ENCODE results near the gene P2RY14. TPM values are rescaled to one million over a fixed set of nuclear protein-coding genes. Genes with fewer than 3 reads are reported as not detected.

Gene P2RY14
- total and polyA plus RNA-seq, 10 of the 15 experiments (the other 5 are each of a cell fraction or from before 2014, with no cell fraction given), result 0.06 to 0.37 (median 0.28) TPM; not detected in 7

DNA sequence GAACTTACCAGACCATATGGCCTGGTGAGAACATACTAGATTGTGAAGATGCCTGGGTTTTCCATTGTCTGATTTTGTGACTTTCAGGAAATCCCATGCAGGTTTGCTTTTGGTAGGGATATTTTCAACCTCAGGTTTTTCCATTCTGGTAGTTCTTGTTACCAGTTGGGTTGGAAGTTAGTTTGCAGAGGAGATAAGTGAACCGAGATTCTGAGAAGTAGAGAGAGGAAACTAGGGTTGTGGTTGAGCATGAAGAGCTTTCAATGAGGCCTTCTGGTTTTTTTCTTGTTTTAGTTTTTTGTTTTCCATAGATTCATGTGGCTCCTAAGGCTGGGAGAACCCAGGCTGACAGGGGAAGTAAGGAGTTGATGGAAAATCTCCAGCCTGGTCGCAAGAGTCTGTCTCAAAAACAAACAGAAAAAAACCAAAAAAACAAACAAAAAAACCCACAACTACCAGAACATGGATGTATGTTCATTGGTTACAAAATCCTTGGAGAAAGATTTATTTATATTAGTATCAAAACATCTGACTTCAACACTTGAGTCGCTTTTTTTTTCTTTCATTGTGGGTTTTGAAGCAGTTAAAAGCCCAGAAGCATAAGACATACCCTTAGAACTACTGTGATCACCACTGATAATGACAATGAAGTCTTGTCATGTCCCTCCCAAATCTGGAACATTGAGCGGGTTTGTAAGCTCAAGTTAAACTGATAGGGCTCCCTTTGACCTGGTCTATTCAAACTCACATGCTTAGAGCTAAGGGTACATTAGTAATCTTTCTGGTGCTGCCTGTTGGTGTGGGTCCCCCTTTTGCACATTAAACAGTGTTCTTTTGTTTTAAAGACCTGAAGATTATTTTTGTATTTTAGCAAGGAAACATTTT lies 78.5 kb downstream of the P2RY14 start (continued):
- TF ChIP-seq, protein P1, sequence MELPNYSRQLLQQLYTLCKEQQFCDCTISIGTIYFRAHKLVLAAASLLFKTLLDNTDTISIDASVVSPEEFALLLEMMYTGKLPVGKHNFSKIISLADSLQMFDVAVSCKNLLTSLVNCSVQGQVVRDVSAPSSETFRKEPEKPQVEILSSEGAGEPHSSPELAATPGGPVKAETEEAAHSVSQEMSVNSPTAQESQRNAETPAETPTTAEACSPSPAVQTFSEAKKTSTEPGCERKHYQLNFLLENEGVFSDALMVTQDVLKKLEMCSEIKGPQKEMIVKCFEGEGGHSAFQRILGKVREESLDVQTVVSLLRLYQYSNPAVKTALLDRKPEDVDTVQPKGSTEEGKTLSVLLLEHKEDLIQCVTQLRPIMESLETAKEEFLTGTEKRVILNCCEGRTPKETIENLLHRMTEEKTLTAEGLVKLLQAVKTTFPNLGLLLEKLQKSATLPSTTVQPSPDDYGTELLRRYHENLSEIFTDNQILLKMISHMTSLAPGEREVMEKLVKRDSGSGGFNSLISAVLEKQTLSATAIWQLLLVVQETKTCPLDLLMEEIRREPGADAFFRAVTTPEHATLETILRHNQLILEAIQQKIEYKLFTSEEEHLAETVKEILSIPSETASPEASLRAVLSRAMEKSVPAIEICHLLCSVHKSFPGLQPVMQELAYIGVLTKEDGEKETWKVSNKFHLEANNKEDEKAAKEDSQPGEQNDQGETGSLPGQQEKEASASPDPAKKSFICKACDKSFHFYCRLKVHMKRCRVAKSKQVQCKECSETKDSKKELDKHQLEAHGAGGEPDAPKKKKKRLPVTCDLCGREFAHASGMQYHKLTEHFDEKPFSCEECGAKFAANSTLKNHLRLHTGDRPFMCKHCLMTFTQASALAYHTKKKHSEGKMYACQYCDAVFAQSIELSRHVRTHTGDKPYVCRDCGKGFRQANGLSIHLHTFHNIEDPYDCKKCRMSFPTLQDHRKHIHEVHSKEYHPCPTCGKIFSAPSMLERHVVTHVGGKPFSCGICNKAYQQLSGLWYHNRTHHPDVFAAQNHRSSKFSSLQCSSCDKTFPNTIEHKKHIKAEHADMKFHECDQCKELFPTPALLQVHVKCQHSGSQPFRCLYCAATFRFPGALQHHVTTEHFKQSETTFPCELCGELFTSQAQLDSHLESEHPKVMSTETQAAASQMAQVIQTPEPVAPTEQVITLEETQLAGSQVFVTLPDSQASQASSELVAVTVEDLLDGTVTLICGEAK (IDR thresholded peaks at IDR 0.05; ENCODE audit: borderline replicate concordance), result no peak
- TF ChIP-seq, protein P2, sequence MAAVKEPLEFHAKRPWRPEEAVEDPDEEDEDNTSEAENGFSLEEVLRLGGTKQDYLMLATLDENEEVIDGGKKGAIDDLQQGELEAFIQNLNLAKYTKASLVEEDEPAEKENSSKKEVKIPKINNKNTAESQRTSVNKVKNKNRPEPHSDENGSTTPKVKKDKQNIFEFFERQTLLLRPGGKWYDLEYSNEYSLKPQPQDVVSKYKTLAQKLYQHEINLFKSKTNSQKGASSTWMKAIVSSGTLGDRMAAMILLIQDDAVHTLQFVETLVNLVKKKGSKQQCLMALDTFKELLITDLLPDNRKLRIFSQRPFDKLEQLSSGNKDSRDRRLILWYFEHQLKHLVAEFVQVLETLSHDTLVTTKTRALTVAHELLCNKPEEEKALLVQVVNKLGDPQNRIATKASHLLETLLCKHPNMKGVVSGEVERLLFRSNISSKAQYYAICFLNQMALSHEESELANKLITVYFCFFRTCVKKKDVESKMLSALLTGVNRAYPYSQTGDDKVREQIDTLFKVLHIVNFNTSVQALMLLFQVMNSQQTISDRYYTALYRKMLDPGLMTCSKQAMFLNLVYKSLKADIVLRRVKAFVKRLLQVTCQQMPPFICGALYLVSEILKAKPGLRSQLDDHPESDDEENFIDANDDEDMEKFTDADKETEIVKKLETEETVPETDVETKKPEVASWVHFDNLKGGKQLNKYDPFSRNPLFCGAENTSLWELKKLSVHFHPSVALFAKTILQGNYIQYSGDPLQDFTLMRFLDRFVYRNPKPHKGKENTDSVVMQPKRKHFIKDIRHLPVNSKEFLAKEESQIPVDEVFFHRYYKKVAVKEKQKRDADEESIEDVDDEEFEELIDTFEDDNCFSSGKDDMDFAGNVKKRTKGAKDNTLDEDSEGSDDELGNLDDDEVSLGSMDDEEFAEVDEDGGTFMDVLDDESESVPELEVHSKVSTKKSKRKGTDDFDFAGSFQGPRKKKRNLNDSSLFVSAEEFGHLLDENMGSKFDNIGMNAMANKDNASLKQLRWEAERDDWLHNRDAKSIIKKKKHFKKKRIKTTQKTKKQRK (IDR thresholded peaks at IDR 0.05; ENCODE audit: low read depth, low read length), result no peak
- TF ChIP-seq, protein P3, sequence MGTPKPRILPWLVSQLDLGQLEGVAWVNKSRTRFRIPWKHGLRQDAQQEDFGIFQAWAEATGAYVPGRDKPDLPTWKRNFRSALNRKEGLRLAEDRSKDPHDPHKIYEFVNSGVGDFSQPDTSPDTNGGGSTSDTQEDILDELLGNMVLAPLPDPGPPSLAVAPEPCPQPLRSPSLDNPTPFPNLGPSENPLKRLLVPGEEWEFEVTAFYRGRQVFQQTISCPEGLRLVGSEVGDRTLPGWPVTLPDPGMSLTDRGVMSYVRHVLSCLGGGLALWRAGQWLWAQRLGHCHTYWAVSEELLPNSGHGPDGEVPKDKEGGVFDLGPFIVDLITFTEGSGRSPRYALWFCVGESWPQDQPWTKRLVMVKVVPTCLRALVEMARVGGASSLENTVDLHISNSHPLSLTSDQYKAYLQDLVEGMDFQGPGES (IDR thresholded peaks at IDR 0.05), result no peak
- TF ChIP-seq PAX5 (IDR thresholded peaks at IDR 0.05; ENCODE audit: borderline replicate concordance, low read depth, low read length), result no peak
- TF ChIP-seq RFX5 (IDR thresholded peaks at IDR 0.05; ENCODE audit: low read depth, low read length), result no peak
- TF ChIP-seq, protein P4, sequence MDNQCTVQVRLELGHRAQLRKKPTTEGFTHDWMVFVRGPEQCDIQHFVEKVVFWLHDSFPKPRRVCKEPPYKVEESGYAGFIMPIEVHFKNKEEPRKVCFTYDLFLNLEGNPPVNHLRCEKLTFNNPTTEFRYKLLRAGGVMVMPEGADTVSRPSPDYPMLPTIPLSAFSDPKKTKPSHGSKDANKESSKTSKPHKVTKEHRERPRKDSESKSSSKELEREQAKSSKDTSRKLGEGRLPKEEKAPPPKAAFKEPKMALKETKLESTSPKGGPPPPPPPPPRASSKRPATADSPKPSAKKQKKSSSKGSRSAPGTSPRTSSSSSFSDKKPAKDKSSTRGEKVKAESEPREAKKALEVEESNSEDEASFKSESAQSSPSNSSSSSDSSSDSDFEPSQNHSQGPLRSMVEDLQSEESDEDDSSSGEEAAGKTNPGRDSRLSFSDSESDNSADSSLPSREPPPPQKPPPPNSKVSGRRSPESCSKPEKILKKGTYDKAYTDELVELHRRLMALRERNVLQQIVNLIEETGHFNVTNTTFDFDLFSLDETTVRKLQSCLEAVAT (IDR thresholded peaks at IDR 0.05), result no peak

Measured in GM12878 (cell line).